Glutamatergic neuron (in vitro differentiated cells): ENCODE data around the gene BCAS4. TPM values are rescaled to one million over a fixed set of nuclear protein-coding genes. Genes with fewer than 3 reads are reported as not detected.

Experiments
- DNase-seq: peaks from one replicate; pipeline ENCODE4 v3.0.0; 2022
- H3K27ac Mint-ChIP-seq: one replicate; pipeline ENCODE4 v1.8.0; 2020; ENCODE audit warnings: mild to moderate bottlenecking, mixed read lengths, inconsistent platforms; ENCODE audit not compliant: unreplicated experiment
- H3K27me3 Mint-ChIP-seq: one replicate; pipeline ENCODE4 v1.8.0; 2020; ENCODE audit warnings: mild to moderate bottlenecking, moderate library complexity, mixed read lengths, inconsistent platforms; ENCODE audit not compliant: unreplicated experiment
- H3K36me3 Mint-ChIP-seq: one replicate; pipeline ENCODE4 v1.8.0; 2020; ENCODE audit warnings: mild to moderate bottlenecking, mixed read lengths, inconsistent platforms; ENCODE audit not compliant: unreplicated experiment
- H3K4me1 Mint-ChIP-seq: one replicate; pipeline ENCODE4 v1.8.0; 2020; ENCODE audit warnings: mild to moderate bottlenecking, low read depth, mixed read lengths, inconsistent platforms; ENCODE audit not compliant: unreplicated experiment
- H3K4me3 Mint-ChIP-seq: one replicate; pipeline ENCODE4 v1.8.0; 2020; ENCODE audit warnings: mild to moderate bottlenecking, mixed read lengths, inconsistent platforms; ENCODE audit not compliant: unreplicated experiment
- H3K9me3 Mint-ChIP-seq: one replicate; pipeline ENCODE4 v1.8.0; 2020; ENCODE audit warnings: mild to moderate bottlenecking, moderate library complexity, mixed read lengths, inconsistent platforms; ENCODE audit not compliant: unreplicated experiment
- CTCF ChIP-seq: fragments of 200-600 bp; sonication (generic); IDR thresholded peaks from one replicate; pipeline ENCODE4 v1.5.0; 2021; ENCODE audit not compliant: partially characterized antibody, unreplicated experiment
- total RNA-seq: library from RNA; stranded (reverse); fragmentation: NEBNext Ultra II Directional; extraction: Animal tissue kit (Norgen Biotek cat#: 25700); gene quantifications from one replicate; pipeline ENCODE4 v1.2.1, GENCODE V29; 2021; ENCODE audit not compliant: unreplicated experiment

The BCAS4 gene
- total RNA-seq, 1 donor from 2014 or later: 5.5 TPM

DNA sequence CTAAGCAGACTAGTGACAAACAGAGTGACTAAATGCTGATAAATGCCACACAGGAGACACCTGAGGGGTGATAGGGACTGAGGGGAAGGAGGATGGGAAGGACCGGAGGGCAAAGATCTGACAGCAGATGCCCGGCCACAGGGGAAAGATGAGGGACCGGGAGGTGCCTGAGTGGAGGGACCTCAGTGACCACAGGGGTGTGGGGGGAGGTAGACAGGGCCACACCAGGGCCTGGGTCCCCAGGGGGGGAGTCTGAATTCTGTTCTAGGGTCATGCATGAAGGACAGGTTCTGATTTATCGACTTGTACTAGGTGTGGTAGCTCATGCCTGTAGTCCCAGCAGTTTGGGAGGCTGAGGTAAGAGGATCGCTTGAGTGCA, 6.9 kb downstream of the BCAS4 start:
- Mint-ChIP-seq H3K9me3 (peaks cover 3% of the 10 kb centered on the region), H3K4me1 (no peaks in the 10 kb centered on the region), H3K4me3 (no peak overlapping the region), H3K36me3 (no peaks in the 10 kb centered on the region), H3K27me3 (peaks cover 2% of the 10 kb centered on the region), H3K27ac (no peak overlapping the region)
- no peak for TF ChIP-seq CTCF
- no peak for DNase-seq

DNA sequence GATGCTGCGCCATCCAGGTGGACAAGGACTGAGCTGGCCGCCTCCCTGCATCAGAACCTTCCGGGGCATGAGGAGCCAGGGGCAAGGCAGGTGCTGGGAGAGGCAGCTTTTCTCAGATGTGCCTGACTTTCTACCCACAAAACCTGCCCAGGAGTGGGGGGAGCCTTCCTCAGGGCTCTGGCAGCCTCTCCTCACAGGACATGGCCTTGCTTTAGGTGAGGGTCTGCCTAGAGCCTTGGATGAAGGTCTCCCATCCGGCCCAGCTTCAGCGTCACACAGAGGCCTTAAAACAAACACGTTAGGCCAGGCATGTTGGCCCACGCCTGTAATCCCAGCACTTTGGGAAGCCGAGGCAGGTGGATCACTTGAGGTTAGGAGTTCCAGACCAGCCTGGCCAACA, 7.4 kb downstream of the BCAS4 start:
- Mint-ChIP-seq H3K27me3 (peaks cover 2% of the 10 kb centered on the region), H3K4me1 (no peaks in the 10 kb centered on the region), H3K27ac (no peak overlapping the region), H3K4me3 (no peak overlapping the region), H3K36me3 (no peaks in the 10 kb centered on the region), H3K9me3 (peaks cover 3% of the 10 kb centered on the region)
- TF ChIP-seq CTCF: no peak
- DNase-seq: no peak

- no peak for TF ChIP-seq CTCF
- DNase-seq: no peak
- Mint-ChIP-seq H3K36me3 (no peaks in the 10 kb centered on the region), H3K27me3 (peaks cover 2% of the 10 kb centered on the region), H3K27ac (no peak overlapping the region), H3K9me3 (peaks cover 3% of the 10 kb centered on the region), H3K4me3 (no peak overlapping the region), H3K4me1 (no peaks in the 10 kb centered on the region)
Observed at GRCh38 chr20:50804437-50805348, 9.8 kb downstream of the BCAS4 start.

DNA sequence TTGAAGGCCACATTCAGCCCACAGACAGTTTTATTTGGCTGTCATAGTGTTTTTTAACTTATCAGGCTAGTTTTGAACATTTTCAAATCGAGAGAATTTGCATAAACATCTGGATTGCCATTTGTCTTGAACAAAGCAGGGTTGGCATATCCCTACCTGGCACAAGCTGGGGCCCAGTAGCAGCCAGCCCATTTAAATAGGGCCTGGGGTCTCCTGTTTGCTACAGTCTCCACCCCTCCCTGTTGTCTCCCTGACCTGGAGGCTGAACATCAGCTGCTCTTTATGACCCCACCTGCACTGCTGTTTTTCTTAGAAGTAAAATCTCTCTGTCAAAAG, 10.5 kb downstream of the BCAS4 start:
- no peak for TF ChIP-seq CTCF
- Mint-ChIP-seq H3K36me3 (peaks cover 4% of the 10 kb centered on the region), H3K4me3 (no peak overlapping the region), H3K4me1 (no peaks in the 10 kb centered on the region), H3K27ac (no peak overlapping the region), H3K27me3 (peaks cover 2% of the 10 kb centered on the region), H3K9me3 (peaks cover 6% of the 10 kb centered on the region)
- no peak for DNase-seq

- Mint-ChIP-seq H3K4me1 (no peaks in the 10 kb centered on the region), H3K27me3 (peaks cover 2% of the 10 kb centered on the region), H3K4me3 (no peak overlapping the region), H3K36me3 (peaks cover 4% of the 10 kb centered on the region), H3K9me3 (peaks cover 6% of the 10 kb centered on the region), H3K27ac (no peak overlapping the region)
- no peak for TF ChIP-seq CTCF
- no peak for DNase-seq
Observed at GRCh38 chr20:50806126-50806768, 11.4 kb downstream of the BCAS4 start.
